H9 (cell line): ENCODE measurements around the gene OR9Q1. TPM values are rescaled to one million over a fixed set of nuclear protein-coding genes. Genes with fewer than 3 reads are reported as not detected.

Experiments used
- DNase-seq: peaks from one replicate; pipeline ENCODE4 v3.0.0-alpha.2; 2017
- H2AFZ ChIP-seq: one replicate; pipeline ENCODE4 v1.6.1; 2013; ENCODE audit warnings: mild to moderate bottlenecking, low read length, control low read depth, moderate library complexity
- H2AK5ac ChIP-seq: 2 replicates; pipeline ENCODE4 v1.6.1; 2013; ENCODE audit warnings: low read length, control low read depth, mixed read lengths; ENCODE audit not compliant: insufficient read length
- H2BK120ac ChIP-seq: one replicate; pipeline ENCODE4 v1.6.1; 2013; ENCODE audit warnings: low read depth, mild to moderate bottlenecking, low read length, control low read depth, inconsistent platforms; ENCODE audit not compliant: poor library complexity, severe bottlenecking
- H2BK12ac ChIP-seq: 2 replicates; pipeline ENCODE4 v1.6.1; 2013; ENCODE audit warnings: low read length, control low read depth, mixed read lengths, low read depth; ENCODE audit not compliant: insufficient read length
- H2BK15ac ChIP-seq: 2 replicates; pipeline ENCODE4 v1.6.1; 2013; ENCODE audit warnings: low read depth, low read length, control low read depth
- H2BK20ac ChIP-seq: one replicate; pipeline ENCODE4 v1.6.1; 2013; ENCODE audit warnings: low read depth, mild to moderate bottlenecking, low read length, control low read depth, inconsistent platforms; ENCODE audit not compliant: poor library complexity, severe bottlenecking
- H2BK5ac ChIP-seq: 2 replicates; pipeline ENCODE4 v1.6.1; 2013; ENCODE audit warnings: low read length, control low read depth, mixed read lengths; ENCODE audit not compliant: insufficient read length
- H3K14ac ChIP-seq: 2 replicates; pipeline ENCODE4 v1.6.1; 2013; ENCODE audit warnings: low read length, control low read depth; ENCODE audit not compliant: insufficient read depth
- H3K18ac ChIP-seq: 2 replicates; pipeline ENCODE4 v1.6.1; 2013; ENCODE audit warnings: low read depth, mild to moderate bottlenecking, mixed read lengths, low read length, control low read depth; ENCODE audit not compliant: insufficient read length
- H3K23ac ChIP-seq: 2 replicates; pipeline ENCODE4 v1.6.1; 2013; ENCODE audit warnings: low read length, control low read depth, mixed read lengths, low read depth; ENCODE audit not compliant: insufficient read length
- H3K23me2 ChIP-seq: 2 replicates; pipeline ENCODE4 v1.6.1; 2013; ENCODE audit warnings: low read depth, mild to moderate bottlenecking, mixed read lengths, low read length, control low read depth; ENCODE audit not compliant: insufficient read length, poor library complexity, severe bottlenecking
- H3K27ac ChIP-seq: 2 replicates; pipeline ENCODE4 v1.5.1; 2013; ENCODE audit warnings: low read length, control low read depth, mixed read lengths, low read depth; ENCODE audit not compliant: insufficient read length
- H3K27me3 ChIP-seq: 2 replicates; pipeline ENCODE4 v1.6.1; 2013; ENCODE audit warnings: low read length, control low read depth, inconsistent platforms; ENCODE audit not compliant: insufficient read depth
- H3K4ac ChIP-seq: 2 replicates; pipeline ENCODE4 v1.6.1; 2013; ENCODE audit warnings: low read depth, mild to moderate bottlenecking, control low read depth, inconsistent platforms, low read length, moderate library complexity
- H3K4me1 ChIP-seq: 2 replicates; pipeline ENCODE4 v1.6.1; 2013; ENCODE audit warnings: low read length, control low read depth, inconsistent platforms; ENCODE audit not compliant: insufficient read depth
- H3K4me2 ChIP-seq: 2 replicates; pipeline ENCODE4 v1.6.1; 2013; ENCODE audit warnings: low read length, control low read depth, mixed read lengths; ENCODE audit not compliant: insufficient read length, insufficient read depth
- H3K56ac ChIP-seq: 2 replicates; pipeline ENCODE4 v1.6.1; 2013; ENCODE audit warnings: low read depth, mild to moderate bottlenecking, mixed read lengths, low read length, control low read depth; ENCODE audit not compliant: insufficient read length
- H3K79me1 ChIP-seq: 2 replicates; pipeline ENCODE4 v1.6.1; 2013; ENCODE audit warnings: low read depth, mild to moderate bottlenecking, moderate library complexity, low read length, control low read depth, inconsistent platforms; ENCODE audit not compliant: insufficient read depth, poor library complexity, severe bottlenecking
- H3K79me2 ChIP-seq: 2 replicates; pipeline ENCODE4 v1.6.1; 2013; ENCODE audit warnings: low read length, control low read depth, inconsistent platforms; ENCODE audit not compliant: insufficient read depth
- H3K9ac ChIP-seq: 2 replicates; pipeline ENCODE4 v1.6.1; 2013; ENCODE audit warnings: low read length, control low read depth, mixed read lengths; ENCODE audit not compliant: insufficient read length; ENCODE audit errors: extremely low read depth
- H3K9me3 ChIP-seq: one replicate; pipeline ENCODE4 v1.6.1; 2013; ENCODE audit warnings: low read depth, low read length, inconsistent platforms; ENCODE audit not compliant: control insufficient read depth
- H3T11ph ChIP-seq: one replicate; pipeline ENCODE4 v1.6.1; 2013; ENCODE audit warnings: mild to moderate bottlenecking, low read length, control low read depth, inconsistent platforms
- H4K20me1 ChIP-seq: one replicate; pipeline ENCODE4 v1.6.1; 2013; ENCODE audit not compliant: control insufficient read depth, insufficient read length, insufficient read depth
- H4K5ac ChIP-seq: 2 replicates; pipeline ENCODE4 v1.6.1; 2013; ENCODE audit warnings: low read depth, mild to moderate bottlenecking, mixed read lengths, low read length, control low read depth; ENCODE audit not compliant: insufficient read length
- H4K8ac ChIP-seq: replicated peaks from 2 replicates; pipeline ENCODE4 v1.6.1; 2013; ENCODE audit warnings: low read length, control low read depth, mixed read lengths, low read depth; ENCODE audit not compliant: insufficient read length
- H4K91ac ChIP-seq: 2 replicates; pipeline ENCODE4 v1.6.1; 2013; ENCODE audit warnings: low read depth, mild to moderate bottlenecking, moderate library complexity, mixed read lengths, low read length, control low read depth; ENCODE audit not compliant: insufficient read length
- H3K27ac Mint-ChIP-seq, 3 experiments: 2 replicates in 2 of 3; 3 replicates in 1 of 3; pipeline ENCODE4 v1.8.0; 2020 to 2021; ENCODE audit warnings: mixed read lengths in 3 of 3, mild to moderate bottlenecking in 1 of 3, moderate library complexity in 1 of 3
- H3K27me3 Mint-ChIP-seq: 2 replicates; pipeline ENCODE4 v1.8.0; 2021; ENCODE audit warnings: low read depth, mild to moderate bottlenecking, moderate library complexity, mixed read lengths
- H3K36me3 Mint-ChIP-seq, 3 experiments: 2 replicates in 2 of 3; 3 replicates in 1 of 3; pipeline ENCODE4 v1.8.0; 2020 to 2021; ENCODE audit warnings: low read depth in 3 of 3, mixed read lengths in 3 of 3; ENCODE audit not compliant: insufficient read depth in 1 of 3
- H3K4me1 Mint-ChIP-seq, 2 experiments: 2 replicates each; pipeline ENCODE4 v1.8.0; 2020; ENCODE audit warnings: mixed read lengths in 2 of 2
- H3K4me3 Mint-ChIP-seq, 2 experiments: 2 replicates in 1 of 2; 3 replicates in 1 of 2; pipeline ENCODE4 v1.8.0; 2020 to 2021; ENCODE audit warnings: mild to moderate bottlenecking in 2 of 2, mixed read lengths in 2 of 2, moderate library complexity in 1 of 2
- H3K9me3 Mint-ChIP-seq, 2 experiments: 2 replicates in 1 of 2; 3 replicates in 1 of 2; pipeline ENCODE4 v1.8.0; 2020; ENCODE audit warnings: mild to moderate bottlenecking in 2 of 2, mixed read lengths in 2 of 2, moderate library complexity in 1 of 2
- CTCF ChIP-seq: fragments of 200-600 bp; sonication (generic); conservative IDR thresholded peaks from 3 replicates; pipeline ENCODE4 v1.8.0; 2021; ENCODE audit warnings: antibody characterized with exemption, mild to moderate bottlenecking
- WGBS: extraction: QIAGEN DNeasy Blood & Tissue Kit; methylation state at CpG from one replicate; pipeline ENCODE4 v1.1.7; 2013; ENCODE audit warnings: missing lambda C conversion rate, low lambda C conversion rate, mixed read lengths; ENCODE audit not compliant: insufficient read length; ENCODE audit errors: extremely low coverage; 5-methylcytosine and 5-hydroxymethylcytosine counted together
- total RNA-seq: library from RNA; stranded (reverse); gene quantifications from 2 replicates; pipeline ENCODE4 v1.2.1, GENCODE V29; 2021

OR9Q1 gene
- total RNA-seq, 1 experiment from 2014 or later, result not detected

GRCh38 chr11:57974132-57974531 is 49.5 kb upstream of the OR9Q1 start:
- H3K9me3 Mint-ChIP-seq, result peaks cover 0 to 4% of the 10 kb centered on the region in 2 experiments; a peak in 2 of 5 replicates
- no peak for DNase-seq

More at GRCh38 chr11:57974132-57974531, 49.5 kb upstream of the OR9Q1 start:
- H3K18ac ChIP-seq, result no peak overlapping the region
- H3K56ac ChIP-seq, result no peak overlapping the region
- no peak overlapping the region for H2BK20ac ChIP-seq
- H3K23ac ChIP-seq, result no peak overlapping the region
- TF ChIP-seq CTCF, result no peak
- H2BK120ac ChIP-seq, result no peak overlapping the region
- H2BK15ac ChIP-seq, result no peak overlapping the region
- no peak overlapping the region for H2BK12ac ChIP-seq
- peaks cover 4% of the 10 kb centered on the region; the same call in 1 of the 2 replicates for H3K4me1 ChIP-seq
- no peaks in the 10 kb centered on the region for H3K27me3 ChIP-seq
- no peaks in the 10 kb centered on the region for H3K79me1 ChIP-seq
- no peak overlapping the region for H3K4me3 Mint-ChIP-seq
- H4K8ac ChIP-seq, result no peak overlapping the region
- H3K27ac Mint-ChIP-seq, result no peak overlapping the region
- no peak overlapping the region for H2AFZ ChIP-seq
- no CpG with 5 or more reads among the region's 1 CpG for WGBS
- H3T11ph ChIP-seq, result no peak overlapping the region
- H3K36me3 Mint-ChIP-seq, result no peaks in the 10 kb centered on the region
- peaks cover 4 to 13% of the 10 kb centered on the region in 2 experiments; a peak in 3 of 4 replicates for H3K4me1 Mint-ChIP-seq
- H2BK5ac ChIP-seq, result no peak overlapping the region
- H4K20me1 ChIP-seq, result no peaks in the 10 kb centered on the region
- H3K9me3 ChIP-seq, result no peaks in the 10 kb centered on the region
- no peaks in the 10 kb centered on the region for H3K79me2 ChIP-seq
- no peak overlapping the region for H3K9ac ChIP-seq
- no peaks in the 10 kb centered on the region for H3K27me3 Mint-ChIP-seq
- H3K4me2 ChIP-seq, result no peak overlapping the region
- no peak overlapping the region for H2AK5ac ChIP-seq
- H3K23me2 ChIP-seq, result no peaks in the 10 kb centered on the region
- H4K91ac ChIP-seq, result no peak overlapping the region
- H3K4ac ChIP-seq, result no peak overlapping the region
- no peak overlapping the region for H4K5ac ChIP-seq
- H3K27ac ChIP-seq, result no peak overlapping the region
- H3K14ac ChIP-seq, result no peak overlapping the region
